HCT116 (cell line): ENCODE measurements around the gene TNS3. TPM values are rescaled to one million over a fixed set of nuclear protein-coding genes. Genes with fewer than 3 reads are reported as not detected.

Experiments
- ATAC-seq: fragments of 200-7000 bp; cut with Tn5 transposase; 2 replicates; pipeline ENCODE4 v1.9.1; 2020; ENCODE audit warnings: mild to moderate bottlenecking, moderate library complexity
- BruUV-seq: library from RNA; stranded (reverse); fragments of 400-500 nt; replicated peaks from 2 replicates; lab custom pipeline; 2021; lab: Mats Ljungman, UMichigan
- CTCF ChIA-PET: fragments of 300-600 bp; sonication (Branson Sonifier 250); formaldehyde crosslinking; loops from one replicate; lab custom pipeline; 2021; ENCODE audit warnings: antibody characterized with exemption; lab: Charles Lee
- POLR2A ChIA-PET: fragments of 300-600, 350-600 bp; sonication (Branson Sonifier 250); formaldehyde crosslinking; loops from one replicate; lab custom pipeline; 2021; ENCODE audit warnings: antibody characterized with exemption; lab: Charles Lee
- RAD21 ChIA-PET, 2 experiments: fragments of 300-600 bp; sonication (Branson Sonifier 250); formaldehyde crosslinking; loops; one replicate each; lab custom pipeline; 2023; ENCODE audit warnings: low total read pairs in 2 of 2; ENCODE audit not compliant: uncharacterized antibody in 2 of 2, unreplicated experiment in 2 of 2, low non-redundant PET in 1 of 2; lab: Charles Lee
- DNase-seq: peaks from one replicate; pipeline ENCODE4 v3.0.0-alpha.2; 2010; ENCODE audit warnings: low read depth, low spot score
- H2AFZ ChIP-seq: fragments of 200-600 bp; shearing (Covaris generic), sonication (generic); 2 replicates; pipeline ENCODE4 v1.6.1; 2017; ENCODE audit warnings: low read depth, mixed run types, mixed read lengths, antibody characterized with exemption, low read length; ENCODE audit not compliant: poor library complexity, severe bottlenecking
- H3K27ac ChIP-seq: 2 replicates; pipeline ENCODE4 v1.5.1; 2012; ENCODE audit warnings: low read depth, low read length
- H3K27me3 ChIP-seq: fragments of 200-600 bp; sonication (generic); 2 replicates; pipeline ENCODE4 v1.6.1; 2016; ENCODE audit warnings: mixed run types, low read length, mixed read lengths; ENCODE audit not compliant: insufficient read depth
- H3K36me3 ChIP-seq, 2 experiments: fragments of 200-500 bp in 1 of 2; fragments of 200-600 bp in 1 of 2; sonication (Bioruptor generic) in 1 of 2; sonication (generic) in 1 of 2; 2 replicates each; pipeline versions ENCODE4 v1.5.1 to v1.6.1; 2014 to 2016; ENCODE audit warnings: low read length in 2 of 2, inconsistent platforms in 1 of 2, mixed read lengths in 1 of 2, mixed run types in 1 of 2; ENCODE audit not compliant: insufficient read depth in 2 of 2, control insufficient read depth in 1 of 2
- H3K4me1 ChIP-seq, 2 experiments: fragments of 200-600 bp in 1 of 2; sonication (generic) in 1 of 2; 2 replicates each; pipeline versions ENCODE4 v1.5.1 to v1.6.1; 2012 to 2017; ENCODE audit warnings: low read length in 2 of 2, inconsistent platforms in 1 of 2, mild to moderate bottlenecking in 1 of 2, mixed read lengths in 1 of 2, mixed run types in 1 of 2, moderate library complexity in 1 of 2; ENCODE audit not compliant: insufficient read depth in 2 of 2, control insufficient read depth in 1 of 2
- H3K4me2 ChIP-seq: fragments of 200-600 bp; sonication (generic); 2 replicates; pipeline ENCODE4 v1.6.1; 2017; ENCODE audit warnings: mixed run types, low read length, mixed read lengths
- H3K4me3 ChIP-seq, 2 experiments: fragments of 200-600 bp in 1 of 2; sonication (generic) in 1 of 2; replicated peaks in 1 of 2; 2 replicates each; pipeline ENCODE4 v1.5.1; 2011 to 2016; ENCODE audit warnings: low read length in 2 of 2, control low read depth in 1 of 2, low read depth in 1 of 2, mild to moderate bottlenecking in 1 of 2, mixed read lengths in 1 of 2, mixed run types in 1 of 2
- H3K79me2 ChIP-seq: fragments of 200-600 bp; sonication (generic); 2 replicates; pipeline ENCODE4 v1.6.1; 2017; ENCODE audit warnings: mild to moderate bottlenecking, mixed run types, low read length, moderate library complexity, mixed read lengths; ENCODE audit not compliant: insufficient read depth
- H3K9ac ChIP-seq: fragments of 200-600 bp; sonication (generic); 2 replicates; pipeline ENCODE4 v1.6.1; 2016; ENCODE audit warnings: low read length, mixed read lengths
- H3K9me2 ChIP-seq: fragments of 200-600 bp; sonication (generic), shearing (Covaris generic); 2 replicates; pipeline ENCODE4 v1.6.1; 2017; ENCODE audit warnings: mixed run types, mild to moderate bottlenecking, moderate library complexity; ENCODE audit not compliant: insufficient read depth
- H3K9me3 ChIP-seq, 2 experiments: fragments of 200-500 bp in 1 of 2; fragments of 200-600 bp in 1 of 2; sonication (Bioruptor generic) in 1 of 2; sonication (generic) in 1 of 2; 2 replicates each; pipeline ENCODE4 v1.6.1; 2014 to 2017; ENCODE audit warnings: low read length in 2 of 2, mixed read lengths in 2 of 2, inconsistent platforms in 1 of 2, low read depth in 1 of 2, mild to moderate bottlenecking in 1 of 2, mixed run types in 1 of 2, moderate library complexity in 1 of 2; ENCODE audit not compliant: control insufficient read depth in 1 of 2, insufficient read depth in 1 of 2
- H4K20me1 ChIP-seq: fragments of 200-600 bp; sonication (generic), shearing (Covaris generic); 2 replicates; pipeline ENCODE4 v1.6.1; 2017; ENCODE audit warnings: mixed run types, mild to moderate bottlenecking, moderate library complexity; ENCODE audit not compliant: insufficient read depth
- CBX3 ChIP-seq: IDR thresholded peaks from 2 replicates; pipeline ENCODE4 v1.6.1; 2012; ENCODE audit warnings: low read depth
- EZH2phosphoT487 ChIP-seq: fragments of 200-600 bp; IDR thresholded peaks from 2 replicates; pipeline ENCODE4 v1.6.1; 2018; ENCODE audit warnings: antibody characterized with exemption, borderline replicate concordance
- POLR2A ChIP-seq: IDR thresholded peaks from 2 replicates; pipeline ENCODE4 v1.7.0; 2011; ENCODE audit warnings: borderline replicate concordance; ENCODE audit not compliant: insufficient read depth, insufficient read length; ENCODE audit errors: extremely low read depth
- POLR2AphosphoS5 ChIP-seq: IDR thresholded peaks from 2 replicates; pipeline ENCODE4 v1.6.1; 2011; ENCODE audit warnings: mild to moderate bottlenecking, low read depth, low read length, moderate library complexity
- SRF ChIP-seq: IDR thresholded peaks from 2 replicates; pipeline ENCODE4 v1.6.1; 2012; ENCODE audit warnings: low read depth
- intact Hi-C: fragments of 100-400 bp; cut with micrococcal nuclease; formaldehyde crosslinking; loops from 2 replicates; pipeline ENCODE4 v1.10.0; 2022
- total RNA-seq: library from RNA; stranded (reverse); gene quantifications from one replicate; pipeline ENCODE4 v1.2.1, GENCODE V29; 2021; ENCODE audit not compliant: unreplicated experiment
- TF ChIP-seq, protein P1 (sequence below): IDR thresholded peaks from 2 replicates; pipeline ENCODE4 v1.6.1; 2012; ENCODE audit warnings: low read depth

The TNS3 gene
- total RNA-seq, 1 experiment from 2014 or later, result 9.1 TPM

DNA sequence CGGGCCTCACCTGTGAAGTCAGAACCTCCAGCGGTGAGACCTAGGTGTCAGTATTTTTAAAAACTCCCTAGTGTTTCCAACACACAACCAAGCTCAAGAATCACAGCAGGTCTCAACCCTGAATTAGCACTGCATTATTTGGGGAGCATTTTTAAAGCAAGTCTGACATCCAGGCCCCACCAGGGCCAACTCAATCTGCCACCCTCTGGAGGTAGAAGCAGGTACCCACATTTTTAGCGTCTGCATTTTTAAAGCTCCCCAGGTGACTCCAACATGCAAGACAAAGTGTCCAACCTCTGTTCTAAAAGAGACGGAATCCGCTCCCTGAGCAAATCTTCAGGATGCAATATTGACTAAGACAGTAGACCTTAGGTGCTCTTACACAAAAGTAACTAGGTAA lies 225.7 kb downstream of the TNS3 start:
- CTCF ChIA-PET, result no interaction called here
- TF ChIP-seq CBX3, result no peak
- TF ChIP-seq POLR2AphosphoS5, result no peak
- TF ChIP-seq, all 23 proteins: peak for 0
- H3K9me2 ChIP-seq, result no peaks in the 10 kb centered on the region
- H3K36me3 ChIP-seq, result no peaks in the 10 kb centered on the region
- ATAC-seq (no peak), DNase-seq (no peak)
- no peak overlapping the region for H3K4me2 ChIP-seq
- H3K9ac ChIP-seq, result no peak overlapping the region
- H3K27me3 ChIP-seq, result no peaks in the 10 kb centered on the region
- H3K9me3 ChIP-seq, result no peaks in the 10 kb centered on the region
- H3K27ac ChIP-seq, result no peak overlapping the region
- intact Hi-C loops, result no loop called here
- H4K20me1 ChIP-seq, result no peaks in the 10 kb centered on the region
- H3K4me3 ChIP-seq, result no peak overlapping the region
- no peak overlapping the region for H2AFZ ChIP-seq
- RAD21 ChIA-PET, result no interaction called here
- H3K4me1 ChIP-seq, result peaks cover under 1 to 1% of the 10 kb centered on the region in 2 experiments; a peak in 2 of 4 replicates
- no TSS peak for BruUV-seq
- H3K79me2 ChIP-seq, result no peaks in the 10 kb centered on the region
- POLR2A ChIA-PET, result no interaction called here

DNA sequence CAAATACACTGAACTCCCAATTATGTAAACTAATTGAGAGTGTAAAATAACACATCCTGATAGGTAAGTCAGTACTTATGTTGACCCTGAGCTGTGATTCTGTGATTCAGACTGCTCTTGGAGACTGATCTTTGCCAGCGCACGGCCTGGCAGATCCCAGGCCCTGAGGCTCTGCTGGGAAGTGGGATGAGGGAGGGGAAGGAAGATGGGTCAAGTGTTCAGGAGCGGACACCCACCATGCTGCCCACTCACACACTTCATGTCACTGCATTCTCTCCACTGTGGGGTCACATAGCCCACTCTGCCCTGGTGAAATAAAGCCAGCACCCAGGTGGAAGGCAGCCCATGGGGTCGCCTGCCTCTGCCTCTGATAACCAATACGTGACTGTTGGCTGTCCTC lies 226.2 kb downstream of the TNS3 start:
- Histone ChIP-seq H3K27me3 (no peaks in the 10 kb centered on the region), H2AFZ (no peak overlapping the region), H3K79me2 (no peaks in the 10 kb centered on the region), H3K27ac (no peak overlapping the region), H3K4me3 (no peak overlapping the region), H4K20me1 (no peaks in the 10 kb centered on the region), H3K4me1 (no peaks in the 10 kb centered on the region), H3K36me3 (no peaks in the 10 kb centered on the region), H3K9me3 (no peaks in the 10 kb centered on the region), H3K9me2 (no peaks in the 10 kb centered on the region), H3K9ac (no peak overlapping the region), H3K4me2 (no peak overlapping the region)
- ATAC-seq (no peak), DNase-seq (no peak)
- POLR2A ChIA-PET, result no interaction called here
- intact Hi-C loops, result no loop called here
- CTCF ChIA-PET, result no interaction called here
- RAD21 ChIA-PET, result no interaction called here
- no TSS peak for BruUV-seq
- TF ChIP-seq POLR2A (no peak), SRF (no peak), POLR2AphosphoS5 (no peak), EZH2phosphoT487 (no peak), CBX3 (no peak)
- TF ChIP-seq, protein P1, sequence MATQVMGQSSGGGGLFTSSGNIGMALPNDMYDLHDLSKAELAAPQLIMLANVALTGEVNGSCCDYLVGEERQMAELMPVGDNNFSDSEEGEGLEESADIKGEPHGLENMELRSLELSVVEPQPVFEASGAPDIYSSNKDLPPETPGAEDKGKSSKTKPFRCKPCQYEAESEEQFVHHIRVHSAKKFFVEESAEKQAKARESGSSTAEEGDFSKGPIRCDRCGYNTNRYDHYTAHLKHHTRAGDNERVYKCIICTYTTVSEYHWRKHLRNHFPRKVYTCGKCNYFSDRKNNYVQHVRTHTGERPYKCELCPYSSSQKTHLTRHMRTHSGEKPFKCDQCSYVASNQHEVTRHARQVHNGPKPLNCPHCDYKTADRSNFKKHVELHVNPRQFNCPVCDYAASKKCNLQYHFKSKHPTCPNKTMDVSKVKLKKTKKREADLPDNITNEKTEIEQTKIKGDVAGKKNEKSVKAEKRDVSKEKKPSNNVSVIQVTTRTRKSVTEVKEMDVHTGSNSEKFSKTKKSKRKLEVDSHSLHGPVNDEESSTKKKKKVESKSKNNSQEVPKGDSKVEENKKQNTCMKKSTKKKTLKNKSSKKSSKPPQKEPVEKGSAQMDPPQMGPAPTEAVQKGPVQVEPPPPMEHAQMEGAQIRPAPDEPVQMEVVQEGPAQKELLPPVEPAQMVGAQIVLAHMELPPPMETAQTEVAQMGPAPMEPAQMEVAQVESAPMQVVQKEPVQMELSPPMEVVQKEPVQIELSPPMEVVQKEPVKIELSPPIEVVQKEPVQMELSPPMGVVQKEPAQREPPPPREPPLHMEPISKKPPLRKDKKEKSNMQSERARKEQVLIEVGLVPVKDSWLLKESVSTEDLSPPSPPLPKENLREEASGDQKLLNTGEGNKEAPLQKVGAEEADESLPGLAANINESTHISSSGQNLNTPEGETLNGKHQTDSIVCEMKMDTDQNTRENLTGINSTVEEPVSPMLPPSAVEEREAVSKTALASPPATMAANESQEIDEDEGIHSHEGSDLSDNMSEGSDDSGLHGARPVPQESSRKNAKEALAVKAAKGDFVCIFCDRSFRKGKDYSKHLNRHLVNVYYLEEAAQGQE, result no peak
